Right atrium auricular region (tissue), 2 donors: ENCODE measurements around the gene MYH16. TPM values are rescaled to one million over a fixed set of nuclear protein-coding genes. Genes with fewer than 3 reads are reported as not detected.
A peak's percentile ranks its signal among the peaks of the same experiment; 100 is the strongest.
"Not testable (repeated sequence)": the region's sequence is repeated elsewhere in the genome, so short reads cannot be mapped to it uniquely, and the experiment has no call there.

Experiments used
- DNase-seq: peaks from one replicate; pipeline ENCODE4 v3.0.0-alpha.2; 2019; ENCODE audit warnings: low spot score
- H3K27ac ChIP-seq, 2 donors: fragments of 200-600 bp; sonication (generic); 1 replicate in 1 of 2; 2 replicates in 1 of 2; pipeline ENCODE4 v1.5.1; 2016 to 2019
- H3K27me3 ChIP-seq, 2 donors: fragments of 200-600 bp; sonication (generic); one replicate each; pipeline versions ENCODE4 v1.5.1 to v1.6.0; 2017 to 2019
- H3K36me3 ChIP-seq: fragments of 200-600 bp; sonication (generic); one replicate; pipeline ENCODE4 v1.5.1; 2016
- H3K4me1 ChIP-seq, 2 donors: fragments of 200-600 bp; sonication (generic); one replicate each; pipeline versions ENCODE4 v1.5.1 to v1.6.0; 2017 to 2019
- H3K4me3 ChIP-seq, 2 donors: fragments of 200-600 bp; sonication (generic); 1 replicate in 1 of 2; 2 replicates in 1 of 2; pipeline ENCODE4 v1.5.1; 2017 to 2019; ENCODE audit warnings: mild to moderate bottlenecking in 1 of 2, moderate library complexity in 1 of 2
- H3K9me3 ChIP-seq, 2 donors: fragments of 200-600 bp; sonication (generic); one replicate each; pipeline ENCODE4 v1.5.1; 2019
- total RNA-seq, 2 donors: library from RNA; depleted of rRNA; stranded (reverse); fragments of >200 nt; gene quantifications; one replicate each; pipeline ENCODE4 v1.1.0, GENCODE V29; 2016
- TF ChIP-seq, protein P1 (sequence below), 2 donors: fragments of 200-600 bp; sonication (generic); IDR thresholded peaks; one replicate each; pipeline ENCODE4 v1.5.1; 2019; ENCODE audit warnings: antibody characterized with exemption in 2 of 2

MYH16 gene
- total RNA-seq, 2 donors from 2014 or later = not detected

DNA sequence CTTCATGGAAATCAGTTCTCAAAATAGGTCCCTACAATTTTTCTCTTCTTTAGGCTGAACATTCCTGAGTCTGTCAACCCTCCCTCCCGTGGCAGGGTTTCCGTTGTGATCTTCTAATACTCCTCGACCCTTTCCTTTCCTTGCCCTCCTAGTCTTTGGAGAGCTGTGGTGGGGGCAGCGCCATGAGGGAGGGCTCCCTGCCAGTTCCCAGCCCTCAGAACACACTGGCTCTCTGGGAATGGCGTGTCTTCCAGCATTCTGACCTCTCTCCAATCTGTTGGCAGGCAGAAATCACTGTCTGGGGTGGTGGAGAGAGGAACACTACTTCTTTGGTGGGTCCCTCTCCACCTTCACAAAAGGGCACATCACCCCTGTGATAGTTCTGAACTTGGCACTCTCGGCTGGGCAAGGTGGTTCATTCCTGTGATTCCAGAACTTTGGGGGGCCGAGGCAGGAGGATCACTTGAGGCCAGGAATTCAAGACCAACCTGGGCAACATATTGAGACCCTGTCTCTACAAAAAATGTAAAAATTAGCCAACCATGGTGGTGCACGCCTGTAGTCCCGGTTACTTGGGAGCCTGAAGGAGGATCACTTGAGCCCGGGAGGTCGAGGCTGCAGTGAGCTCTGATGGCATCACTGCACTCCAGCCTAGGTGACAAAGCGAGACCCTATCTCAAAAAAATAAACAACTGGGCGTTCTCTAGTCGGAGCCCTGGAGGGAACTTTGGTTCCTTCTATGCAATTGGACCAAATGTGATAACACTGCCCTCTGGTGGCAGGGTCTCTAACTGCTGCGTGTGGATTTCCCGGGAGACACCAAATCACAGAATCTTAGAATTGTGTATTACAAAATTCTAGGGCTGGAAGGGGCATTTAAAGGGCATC is 39.9 kb downstream of the MYH16 start:
- Histone ChIP-seq H3K4me1 (peaks cover 0 to 6% of the 10 kb centered on the region in 2 donors), H3K4me3 (no peak overlapping the region), H3K36me3 (no peaks in the 10 kb centered on the region), H3K27ac (no peak overlapping the region), H3K9me3 (peaks cover 0 to 9% of the 10 kb centered on the region in 2 donors), H3K27me3 (no peaks in the 10 kb centered on the region)
- TF ChIP-seq, protein P1, sequence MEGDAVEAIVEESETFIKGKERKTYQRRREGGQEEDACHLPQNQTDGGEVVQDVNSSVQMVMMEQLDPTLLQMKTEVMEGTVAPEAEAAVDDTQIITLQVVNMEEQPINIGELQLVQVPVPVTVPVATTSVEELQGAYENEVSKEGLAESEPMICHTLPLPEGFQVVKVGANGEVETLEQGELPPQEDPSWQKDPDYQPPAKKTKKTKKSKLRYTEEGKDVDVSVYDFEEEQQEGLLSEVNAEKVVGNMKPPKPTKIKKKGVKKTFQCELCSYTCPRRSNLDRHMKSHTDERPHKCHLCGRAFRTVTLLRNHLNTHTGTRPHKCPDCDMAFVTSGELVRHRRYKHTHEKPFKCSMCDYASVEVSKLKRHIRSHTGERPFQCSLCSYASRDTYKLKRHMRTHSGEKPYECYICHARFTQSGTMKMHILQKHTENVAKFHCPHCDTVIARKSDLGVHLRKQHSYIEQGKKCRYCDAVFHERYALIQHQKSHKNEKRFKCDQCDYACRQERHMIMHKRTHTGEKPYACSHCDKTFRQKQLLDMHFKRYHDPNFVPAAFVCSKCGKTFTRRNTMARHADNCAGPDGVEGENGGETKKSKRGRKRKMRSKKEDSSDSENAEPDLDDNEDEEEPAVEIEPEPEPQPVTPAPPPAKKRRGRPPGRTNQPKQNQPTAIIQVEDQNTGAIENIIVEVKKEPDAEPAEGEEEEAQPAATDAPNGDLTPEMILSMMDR (IDR thresholded peaks at IDR 0.05) = peak; percentile 85 to 94
- peak; percentile 78 for DNase-seq

DNA sequence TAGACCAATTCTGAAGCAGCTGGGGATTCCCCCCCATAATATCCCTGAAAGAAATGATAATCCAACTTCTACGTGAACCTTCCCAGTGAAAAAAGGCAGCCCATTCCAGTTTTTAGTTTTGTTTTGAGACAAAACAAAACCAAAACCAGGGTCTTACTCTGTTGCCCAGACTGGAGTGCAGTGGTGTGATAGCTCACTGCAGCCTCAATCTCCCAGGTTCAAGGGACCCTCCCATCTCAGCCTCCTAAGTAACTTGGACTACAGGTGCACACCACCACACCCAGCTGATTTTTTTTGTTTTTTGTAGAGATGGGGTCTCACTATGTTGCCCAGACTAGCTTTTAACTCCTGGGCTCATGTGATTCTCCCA is 40.5 kb downstream of the MYH16 start:
- H3K27ac ChIP-seq = no peak overlapping the region
- TF ChIP-seq, protein P1 (IDR thresholded peaks at IDR 0.05) = peak; percentile 8 to 20
- H3K27me3 ChIP-seq = no peaks in the 10 kb centered on the region
- no peak for DNase-seq
- H3K9me3 ChIP-seq = peaks cover 0 to 9% of the 10 kb centered on the region in 2 donors
- H3K4me3 ChIP-seq = no peak overlapping the region
- H3K36me3 ChIP-seq = no peaks in the 10 kb centered on the region
- peaks cover 0 to 6% of the 10 kb centered on the region in 2 donors for H3K4me1 ChIP-seq

GRCh38 chr7:99314504-99314903 is 41.9 kb downstream of the MYH16 start:
- TF ChIP-seq, protein P1 (IDR thresholded peaks at IDR 0.05) = no peak

DNA sequence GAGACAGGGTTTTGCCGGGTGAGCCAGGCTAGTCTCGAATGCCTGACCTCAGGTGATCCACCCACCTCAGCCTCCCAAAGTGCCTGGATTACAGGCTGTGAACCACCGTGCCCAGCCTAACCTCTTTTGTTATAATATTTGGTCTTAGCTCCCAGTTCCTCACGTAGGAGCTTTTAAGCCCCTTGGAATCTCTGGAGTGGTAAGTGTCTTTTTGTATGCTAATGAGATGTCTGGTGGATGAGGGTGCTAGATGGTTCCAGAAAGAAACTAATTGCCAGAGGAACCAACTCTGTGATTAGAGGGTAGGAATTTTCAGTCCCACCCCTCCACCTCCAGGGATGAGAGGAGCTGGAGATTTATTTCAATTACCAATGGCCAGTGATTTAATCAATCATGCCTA is 47.7 kb downstream of the MYH16 start:
- Histone ChIP-seq H3K27ac (no peak overlapping the region), H3K27me3 (no peaks in the 10 kb centered on the region), H3K4me1 (peaks cover 0 to 9% of the 10 kb centered on the region in 2 donors), H3K4me3 (no peak overlapping the region), H3K36me3 (no peaks in the 10 kb centered on the region), H3K9me3 (no peaks in the 10 kb centered on the region)
- TF ChIP-seq, protein P1 (IDR thresholded peaks at IDR 0.05) = no peak
- DNase-seq = no peak

More at GRCh38 chr7:99314504-99314903, 41.9 kb downstream of the MYH16 start:
- no peaks in the 10 kb centered on the region for H3K36me3 ChIP-seq
- H3K9me3 ChIP-seq = peaks cover 0 to 9% of the 10 kb centered on the region in 2 donors
- peaks cover 0 to 6% of the 10 kb centered on the region in 2 donors for H3K4me1 ChIP-seq
- no peaks in the 10 kb centered on the region for H3K27me3 ChIP-seq
- H3K4me3 ChIP-seq = no peak overlapping the region
- no peak overlapping the region for H3K27ac ChIP-seq
- no peak for DNase-seq

GRCh38 chr7:99322659-99323058 is 50.0 kb downstream of the MYH16 start:
- H3K4me3 ChIP-seq, DNase-seq, H3K9me3 ChIP-seq, H3K27ac ChIP-seq, H3K36me3 ChIP-seq, H3K27me3 ChIP-seq: not testable (repeated sequence)
- H3K4me1 ChIP-seq = peaks cover 0 to 23% of the 10 kb centered on the region in 2 donors

GRCh38 chr7:99324559-99324958 is 51.9 kb downstream of the MYH16 start:
- Histone ChIP-seq H3K27ac (no peak overlapping the region), H3K9me3 (no peaks in the 10 kb centered on the region), H3K36me3 (no peaks in the 10 kb centered on the region), H3K4me3 (no peak overlapping the region), H3K4me1 (peaks cover 0 to 39% of the 10 kb centered on the region in 2 donors), H3K27me3 (no peaks in the 10 kb centered on the region)
- no peak for DNase-seq
- TF ChIP-seq, protein P1 (IDR thresholded peaks at IDR 0.05) = no peak
